Smooth muscle cell (in vitro differentiated cells): Measurements from ENCODE around the gene RAB8A. TPM values are rescaled to one million over a fixed set of nuclear protein-coding genes. Genes with fewer than 3 reads are reported as not detected.

Source experiments
- DNase-seq: peaks from one replicate; lab custom pipeline; 2025; ENCODE audit not compliant: unreplicated experiment; lab: John Stamatoyannopoulos, UW
- H2AFZ ChIP-seq: fragments of 200-600 bp; sonication (generic); 2 replicates; pipeline ENCODE4 v1.6.0; 2016; ENCODE audit warnings: antibody characterized with exemption, low read depth, mild to moderate bottlenecking
- H3F3A ChIP-seq: fragments of 200-600 bp; sonication (generic); 2 replicates; pipeline ENCODE4 v1.6.0; 2017; ENCODE audit warnings: antibody characterized with exemption, low read depth
- H3K27ac ChIP-seq: fragments of 200-600 bp; sonication (generic); 2 replicates; pipeline ENCODE4 v1.5.1; 2016; ENCODE audit warnings: low read depth, mild to moderate bottlenecking
- H3K27me3 ChIP-seq: fragments of 200-600 bp; sonication (generic); 2 replicates; pipeline ENCODE4 v1.6.1; 2016; ENCODE audit warnings: low read depth, mild to moderate bottlenecking
- H3K36me3 ChIP-seq: fragments of 200-600 bp; sonication (generic); 2 replicates; pipeline ENCODE4 v1.5.1; 2016; ENCODE audit warnings: low read depth
- H3K4me1 ChIP-seq: fragments of 200-600 bp; sonication (generic); 2 replicates; pipeline ENCODE4 v1.5.1; 2016; ENCODE audit warnings: low read depth
- H3K4me2 ChIP-seq: fragments of 200-600 bp; sonication (generic); 2 replicates; pipeline ENCODE4 v1.6.0; 2016; ENCODE audit warnings: mild to moderate bottlenecking
- H3K4me3 ChIP-seq: fragments of 200-600 bp; sonication (generic); 2 replicates; pipeline ENCODE4 v1.5.1; 2016; ENCODE audit warnings: mild to moderate bottlenecking
- H3K79me2 ChIP-seq: fragments of 200-600 bp; sonication (generic); 2 replicates; pipeline ENCODE4 v1.6.0; 2016; ENCODE audit warnings: low read depth, mild to moderate bottlenecking
- H3K9ac ChIP-seq: fragments of 200-600 bp; sonication (generic); 2 replicates; pipeline ENCODE4 v1.6.0; 2016; ENCODE audit warnings: low read depth
- H3K9me3 ChIP-seq: fragments of 200-600 bp; sonication (generic); replicated peaks from 2 replicates; pipeline ENCODE4 v1.5.1; 2016; ENCODE audit warnings: low read depth
- H4K20me1 ChIP-seq: fragments of 200-600 bp; sonication (generic); 2 replicates; pipeline ENCODE4 v1.6.0; 2016; ENCODE audit warnings: low read depth
- CTCF ChIP-seq: fragments of 200-600 bp; sonication (generic); IDR thresholded peaks from 2 replicates; pipeline ENCODE4 v1.5.1; 2017; ENCODE audit warnings: borderline replicate concordance, mild to moderate bottlenecking, antibody characterized with exemption; ENCODE audit not compliant: insufficient read depth, poor library complexity, severe bottlenecking
- WGBS: methylation state at CpG from one replicate; pipeline ENCODE4 v1.1.7; 2016; ENCODE audit warnings: low lambda C conversion rate; 5-methylcytosine and 5-hydroxymethylcytosine counted together
- polyA plus RNA-seq: library from polyadenylated mRNA; unstranded; fragments of >200 nt; fragmentation: Nextera tagmentation; extraction: Ambion mirVana; gene quantifications from 2 replicates; pipeline ENCODE4 v1.2.1, GENCODE V29; 2016
- total RNA-seq: library from RNA; depleted of rRNA; stranded (reverse); fragments of >200 nt; gene quantifications from 2 replicates; pipeline ENCODE4 v1.2.3, GENCODE V29; 2014

Gene RAB8A
- total and polyA plus RNA-seq, 2 experiments from 2014 or later: 47.3 to 96.0 TPM

GRCh38 chr19:16153582-16154336 is 42.1 kb downstream of the RAB8A start:
- WGBS: 89% methylated on average over 11 of the region's 11 CpGs
- H2AFZ ChIP-seq: no peak overlapping the region
- H3K36me3 ChIP-seq: no peaks in the 10 kb centered on the region
- no peak for DNase-seq
- H3K4me3 ChIP-seq: no peak overlapping the region
- no peak for TF ChIP-seq CTCF
- H3K4me2 ChIP-seq: no peak overlapping the region
- no peaks in the 10 kb centered on the region for H4K20me1 ChIP-seq
- no peak overlapping the region for H3K9ac ChIP-seq
- H3K27me3 ChIP-seq: no peaks in the 10 kb centered on the region
- no peaks in the 10 kb centered on the region for H3K9me3 ChIP-seq
- no peak overlapping the region for H3K27ac ChIP-seq
- H3K79me2 ChIP-seq: no peaks in the 10 kb centered on the region
- H3F3A ChIP-seq: no peaks in the 10 kb centered on the region
- H3K4me1 ChIP-seq: no peaks in the 10 kb centered on the region

GRCh38 chr19:16154557-16154956 is 42.9 kb downstream of the RAB8A start:
- Histone ChIP-seq H3K27ac (no peak overlapping the region), H2AFZ (no peak overlapping the region), H3K79me2 (no peaks in the 10 kb centered on the region), H4K20me1 (no peaks in the 10 kb centered on the region), H3K4me2 (no peak overlapping the region), H3K9me3 (no peaks in the 10 kb centered on the region), H3K4me3 (no peak overlapping the region), H3K27me3 (no peaks in the 10 kb centered on the region), H3K36me3 (no peaks in the 10 kb centered on the region), H3K4me1 (no peaks in the 10 kb centered on the region), H3F3A (no peaks in the 10 kb centered on the region), H3K9ac (no peak overlapping the region)
- WGBS: 97% methylated on average over 8 of the region's 8 CpGs
- no peak for DNase-seq
- no peak for TF ChIP-seq CTCF

GRCh38 chr19:16155128-16155527 is 43.4 kb downstream of the RAB8A start:
- Histone ChIP-seq H3K27ac (no peak overlapping the region), H3K4me1 (no peaks in the 10 kb centered on the region), H3K9ac (no peak overlapping the region), H3K4me2 (no peak overlapping the region), H3K9me3 (no peaks in the 10 kb centered on the region), H3F3A (no peaks in the 10 kb centered on the region), H2AFZ (no peak overlapping the region), H4K20me1 (no peaks in the 10 kb centered on the region), H3K36me3 (no peaks in the 10 kb centered on the region), H3K79me2 (no peaks in the 10 kb centered on the region), H3K27me3 (no peaks in the 10 kb centered on the region), H3K4me3 (no peak overlapping the region)
- no peak for TF ChIP-seq CTCF
- 100% methylated on average over 1 of the region's 1 CpG for WGBS
- DNase-seq: no peak

GRCh38 chr19:16156904-16157303 is 45.2 kb downstream of the RAB8A start:
- H3K27me3 ChIP-seq: no peaks in the 10 kb centered on the region
- no peak overlapping the region for H2AFZ ChIP-seq
- H3K9me3 ChIP-seq: no peaks in the 10 kb centered on the region
- H3K79me2 ChIP-seq: no peaks in the 10 kb centered on the region
- H3K9ac ChIP-seq: no peak overlapping the region
- no peaks in the 10 kb centered on the region for H3F3A ChIP-seq
- no peaks in the 10 kb centered on the region for H3K4me1 ChIP-seq
- WGBS: 89% methylated on average over 5 of the region's 6 CpGs
- no peak overlapping the region for H3K4me3 ChIP-seq
- H3K36me3 ChIP-seq: no peaks in the 10 kb centered on the region
- H3K27ac ChIP-seq: no peak overlapping the region
- H4K20me1 ChIP-seq: no peaks in the 10 kb centered on the region
- TF ChIP-seq CTCF: no peak
- no peak for DNase-seq
- H3K4me2 ChIP-seq: no peak overlapping the region
